Measurements from ENCODE around the gene OTUB1.

The OTUB1 gene

DNA sequence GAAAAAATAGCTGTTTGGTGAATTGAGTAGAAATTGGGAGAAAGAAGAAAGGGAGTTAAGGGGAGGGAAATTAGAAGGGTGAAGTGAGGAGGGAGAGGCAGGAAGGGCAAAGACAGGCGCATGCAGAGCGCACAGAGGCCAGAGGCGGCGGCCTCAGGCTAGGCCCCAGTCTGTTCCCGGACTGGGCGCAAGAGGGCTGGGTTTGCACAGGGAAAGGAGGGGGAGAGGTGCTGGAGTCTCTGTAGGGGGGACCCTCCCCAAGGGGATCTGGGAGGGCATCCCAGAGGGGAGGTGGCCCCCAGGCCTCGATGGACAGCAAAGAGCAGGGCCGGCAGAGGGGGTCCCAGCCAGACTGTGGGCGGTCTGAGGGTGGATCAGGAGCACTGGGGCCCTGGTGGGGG is 48.2 kb downstream of the OTUB1 start:
- TF ChIP-seq EZH2 (optimal IDR thresholded peaks at IDR 0.05; ENCODE audit: low read depth, low read length) (no peak), EZH2phosphoT487 (IDR thresholded peaks at IDR 0.05; ENCODE audit: low read length) (no peak)
- no peak for DNase-seq
- H3K79me2 ChIP-seq (ENCODE audit: low read length), result no peaks in the 10 kb centered on the region
- no peaks in the 10 kb centered on the region for H3K9me3 ChIP-seq (replicated peaks; ENCODE audit: insufficient read depth, low read length)
- H2AFZ ChIP-seq (ENCODE audit: low read length), result no peak overlapping the region
- peaks cover 21% of the 10 kb centered on the region for H3K27me3 ChIP-seq (replicated peaks; ENCODE audit: insufficient read depth, low read length)
- no peak overlapping the region for H3K27ac ChIP-seq (ENCODE audit: low read length)
- H3K4me3 ChIP-seq (ENCODE audit: low read length), result no peak overlapping the region
- H3K36me3 ChIP-seq (replicated peaks; ENCODE audit: insufficient read depth, low read length), result no peaks in the 10 kb centered on the region
- no peaks in the 10 kb centered on the region for H4K20me1 ChIP-seq (ENCODE audit: insufficient read depth, low read length)
- no peak overlapping the region for H3K9ac ChIP-seq (ENCODE audit: low read length)
- H3K9me2 ChIP-seq (replicated peaks; ENCODE audit: insufficient read depth, low read length), result no peaks in the 10 kb centered on the region
- H3F3A ChIP-seq (ENCODE audit: insufficient read depth, low read length), result no peaks in the 10 kb centered on the region
- no peaks in the 10 kb centered on the region for H3K4me1 ChIP-seq (ENCODE audit: low read length)
- no peak overlapping the region for H3K4me2 ChIP-seq (ENCODE audit: low read depth, low read length)

DNA sequence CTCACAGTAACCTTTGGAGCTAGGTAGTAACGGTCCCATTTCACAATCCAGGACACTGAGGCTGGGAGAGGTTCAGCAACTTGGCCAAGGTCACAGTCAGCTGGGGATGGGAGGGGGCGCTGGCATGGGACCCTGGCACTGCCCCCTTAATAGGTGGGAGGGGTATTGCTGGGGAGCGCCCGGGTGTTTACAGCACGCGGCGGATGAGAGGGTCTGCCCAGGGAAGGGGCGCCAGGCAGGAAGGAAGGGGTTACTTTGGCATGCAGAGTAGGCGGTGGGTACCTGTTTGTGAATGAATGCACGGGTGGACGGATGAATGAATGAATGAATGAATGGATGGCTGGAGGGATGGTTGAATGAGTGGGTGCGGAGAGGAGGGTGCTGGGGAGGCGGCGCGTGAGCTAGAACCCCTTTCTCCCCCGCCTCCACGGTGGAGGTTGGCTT is 48.9 kb downstream of the OTUB1 start:
- no peaks in the 10 kb centered on the region for H3K79me2 ChIP-seq (ENCODE audit: low read length)
- no peaks in the 10 kb centered on the region for H3K9me3 ChIP-seq (replicated peaks; ENCODE audit: insufficient read depth, low read length)
- H4K20me1 ChIP-seq (ENCODE audit: insufficient read depth, low read length), result no peaks in the 10 kb centered on the region
- H3K27ac ChIP-seq (ENCODE audit: low read length), result no peak overlapping the region
- H3F3A ChIP-seq (ENCODE audit: insufficient read depth, low read length), result no peaks in the 10 kb centered on the region
- H3K9me2 ChIP-seq (replicated peaks; ENCODE audit: insufficient read depth, low read length), result no peaks in the 10 kb centered on the region
- TF ChIP-seq EZH2phosphoT487 (IDR thresholded peaks at IDR 0.05; ENCODE audit: low read length) (no peak), EZH2 (optimal IDR thresholded peaks at IDR 0.05; ENCODE audit: low read depth, low read length) (no peak)
- H3K4me3 ChIP-seq (ENCODE audit: low read length), result no peak overlapping the region
- H2AFZ ChIP-seq (ENCODE audit: low read length), result no peak overlapping the region
- H3K4me2 ChIP-seq (ENCODE audit: low read depth, low read length), result no peak overlapping the region
- no peaks in the 10 kb centered on the region for H3K4me1 ChIP-seq (ENCODE audit: low read length)
- no peak for DNase-seq
- H3K36me3 ChIP-seq (replicated peaks; ENCODE audit: insufficient read depth, low read length), result no peaks in the 10 kb centered on the region
- H3K27me3 ChIP-seq (replicated peaks; ENCODE audit: insufficient read depth, low read length), result peaks cover 21% of the 10 kb centered on the region
- H3K9ac ChIP-seq (ENCODE audit: low read length), result no peak overlapping the region

DNA sequence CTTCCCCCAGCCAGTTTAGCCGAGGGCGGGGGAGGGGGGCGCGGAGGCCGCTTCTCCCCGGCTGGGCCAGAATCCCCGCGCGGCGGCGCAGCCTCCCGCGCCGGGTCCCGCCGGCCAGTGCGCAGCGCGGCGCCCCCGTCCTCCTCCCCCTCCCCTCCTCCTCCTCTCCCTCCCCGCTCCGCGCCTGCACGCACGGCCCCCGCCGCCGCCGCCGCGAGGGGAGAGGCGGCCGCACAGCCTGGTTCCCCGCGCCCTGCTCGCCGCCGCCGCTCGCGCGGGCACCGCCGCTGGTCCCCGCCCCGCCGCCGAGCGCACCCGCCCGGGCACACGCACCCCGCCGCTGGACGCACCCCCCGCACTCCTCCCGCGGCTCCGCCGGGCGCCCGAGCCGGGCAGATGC is 49.3 kb downstream of the OTUB1 start, which contains the start of gene FLRT1:
TSS of gene FLRT1 (plus strand) at position 356 of the 400 bp plus-strand sequence. CDS start 80,337 bp downstream, outside the sequence.
- Histone ChIP-seq H3K27me3 (replicated peaks; ENCODE audit: insufficient read depth, low read length) (peaks cover 21% of the 10 kb centered on the region), H3K9me3 (replicated peaks; ENCODE audit: insufficient read depth, low read length) (no peaks in the 10 kb centered on the region), H2AFZ (ENCODE audit: low read length) (no peak within 1 kb of the TSS), H3K9me2 (replicated peaks; ENCODE audit: insufficient read depth, low read length) (no peaks in the 10 kb centered on the region), H3K4me1 (ENCODE audit: low read length) (no peaks in the 10 kb centered on the region), H3K9ac (ENCODE audit: low read length) (no peak within 1 kb of the TSS), H3K4me2 (ENCODE audit: low read depth, low read length) (no peak within 1 kb of the TSS), H4K20me1 (ENCODE audit: insufficient read depth, low read length) (no peaks in the 10 kb centered on the region), H3F3A (ENCODE audit: insufficient read depth, low read length) (no peaks in the 10 kb centered on the region), H3K79me2 (ENCODE audit: low read length) (no peaks in the 10 kb centered on the region), H3K27ac (ENCODE audit: low read length) (no peak within 1 kb of the TSS), H3K36me3 (replicated peaks; ENCODE audit: insufficient read depth, low read length) (no peaks in the 10 kb centered on the region), H3K4me3 (ENCODE audit: low read length) (no peak within 1 kb of the TSS)
- DNase-seq, result no peak
- no peak for TF ChIP-seq CTCF (IDR thresholded peaks at IDR 0.05; ENCODE audit: low read length)
- TF ChIP-seq EZH2 (optimal IDR thresholded peaks at IDR 0.05; ENCODE audit: low read depth, low read length), result no peak
- TF ChIP-seq EZH2phosphoT487 (IDR thresholded peaks at IDR 0.05; ENCODE audit: low read length), result no peak

- Histone ChIP-seq H3K9me2 (replicated peaks; ENCODE audit: insufficient read depth, low read length) (no peaks in the 10 kb centered on the region), H3F3A (ENCODE audit: insufficient read depth, low read length) (no peaks in the 10 kb centered on the region), H4K20me1 (ENCODE audit: insufficient read depth, low read length) (no peaks in the 10 kb centered on the region), H3K4me1 (ENCODE audit: low read length) (no peaks in the 10 kb centered on the region), H3K9me3 (replicated peaks; ENCODE audit: insufficient read depth, low read length) (no peaks in the 10 kb centered on the region), H3K79me2 (ENCODE audit: low read length) (no peaks in the 10 kb centered on the region), H2AFZ (ENCODE audit: low read length) (no peak overlapping the region), H3K4me3 (ENCODE audit: low read length) (no peak overlapping the region), H3K9ac (ENCODE audit: low read length) (no peak overlapping the region), H3K27ac (ENCODE audit: low read length) (no peak overlapping the region), H3K27me3 (replicated peaks; ENCODE audit: insufficient read depth, low read length) (peaks cover 21% of the 10 kb centered on the region), H3K4me2 (ENCODE audit: low read depth, low read length) (no peak overlapping the region), H3K36me3 (replicated peaks; ENCODE audit: insufficient read depth, low read length) (no peaks in the 10 kb centered on the region)
- no peak for DNase-seq
- no peak for TF ChIP-seq EZH2phosphoT487 (IDR thresholded peaks at IDR 0.05; ENCODE audit: low read length)
- TF ChIP-seq CTCF (IDR thresholded peaks at IDR 0.05; ENCODE audit: low read length), result no peak
- no peak for TF ChIP-seq EZH2 (optimal IDR thresholded peaks at IDR 0.05; ENCODE audit: low read depth, low read length)
Measured at GRCh38 chr11:64036087-64037026, 50.1 kb downstream of the OTUB1 start.
